Natural killer cell treated with Interleukin-12 subunit alpha and Interleukin-12 subunit beta and Interleukin-15 and Interleukin-18, amount 100 ng/mL, for 72 hours (primary cell): ENCODE results near the gene GMEB2. TPM values are rescaled to one million over a fixed set of nuclear protein-coding genes. Genes with fewer than 3 reads are reported as not detected.
"Not testable (repeated sequence)": the region's sequence is repeated elsewhere in the genome, so short reads cannot be mapped to it uniquely, and the experiment has no call there.

Experiments
- ATAC-seq, 2 donors: fragments of 150-1000 bp; cut with Tn5 transposase in 1 of 2; sonication (Bioruptor Pico), chemical (Tn5 transposase) in 1 of 2; 2 replicates each; pipeline ENCODE4 v1.10.0; 2021
- DNase-seq: peaks from one replicate; pipeline ENCODE4 v3.0.0; 2022; ENCODE audit warnings: low spot score
- H3K27ac Mint-ChIP-seq, 2 donors: 1 replicate in 1 of 2; 2 replicates in 1 of 2; pipeline ENCODE4 v1.8.0; 2022; ENCODE audit warnings: mixed read lengths in 2 of 2, mild to moderate bottlenecking in 1 of 2, moderate library complexity in 1 of 2
- H3K27me3 Mint-ChIP-seq, 2 donors: 1 replicate in 1 of 2; 2 replicates in 1 of 2; pipeline ENCODE4 v1.8.0; 2022; ENCODE audit warnings: mixed read lengths in 2 of 2
- H3K36me3 Mint-ChIP-seq: one replicate; pipeline ENCODE4 v1.8.0; 2022; ENCODE audit warnings: mixed read lengths
- H3K4me1 Mint-ChIP-seq, 2 donors: 1 replicate in 1 of 2; 2 replicates in 1 of 2; pipeline ENCODE4 v1.8.0; 2022; ENCODE audit warnings: low read depth in 2 of 2, mixed read lengths in 2 of 2, mild to moderate bottlenecking in 1 of 2
- H3K4me3 Mint-ChIP-seq: one replicate; pipeline ENCODE4 v1.8.0; 2022; ENCODE audit warnings: mixed read lengths
- H3K9me3 Mint-ChIP-seq: 2 replicates; pipeline ENCODE4 v1.8.0; 2022; ENCODE audit warnings: mixed read lengths
- total RNA-seq, 2 donors: library from RNA; stranded (reverse); gene quantifications; one replicate each; pipeline ENCODE4 v1.2.3, GENCODE V29; 2022

GMEB2 gene
- total RNA-seq, 2 donors from 2014 or later, result 14.7 to 15.5 TPM

- H3K36me3 Mint-ChIP-seq, result no peaks in the 10 kb centered on the region
- ATAC-seq (no peak), DNase-seq (no peak)
- H3K4me3 Mint-ChIP-seq, result peak overlapping the region; percentile 41
- H3K4me1 Mint-ChIP-seq, result peaks cover 0 to 5% of the 10 kb centered on the region in 2 donors
- H3K27ac Mint-ChIP-seq, result no peak overlapping the region
- peaks cover 5 to 6% of the 10 kb centered on the region in 2 donors for H3K27me3 Mint-ChIP-seq
- H3K9me3 Mint-ChIP-seq, result no peaks in the 10 kb centered on the region
Measured at GRCh38 chr20:63576311-63576710, 50.6 kb downstream of the GMEB2 start.

DNA sequence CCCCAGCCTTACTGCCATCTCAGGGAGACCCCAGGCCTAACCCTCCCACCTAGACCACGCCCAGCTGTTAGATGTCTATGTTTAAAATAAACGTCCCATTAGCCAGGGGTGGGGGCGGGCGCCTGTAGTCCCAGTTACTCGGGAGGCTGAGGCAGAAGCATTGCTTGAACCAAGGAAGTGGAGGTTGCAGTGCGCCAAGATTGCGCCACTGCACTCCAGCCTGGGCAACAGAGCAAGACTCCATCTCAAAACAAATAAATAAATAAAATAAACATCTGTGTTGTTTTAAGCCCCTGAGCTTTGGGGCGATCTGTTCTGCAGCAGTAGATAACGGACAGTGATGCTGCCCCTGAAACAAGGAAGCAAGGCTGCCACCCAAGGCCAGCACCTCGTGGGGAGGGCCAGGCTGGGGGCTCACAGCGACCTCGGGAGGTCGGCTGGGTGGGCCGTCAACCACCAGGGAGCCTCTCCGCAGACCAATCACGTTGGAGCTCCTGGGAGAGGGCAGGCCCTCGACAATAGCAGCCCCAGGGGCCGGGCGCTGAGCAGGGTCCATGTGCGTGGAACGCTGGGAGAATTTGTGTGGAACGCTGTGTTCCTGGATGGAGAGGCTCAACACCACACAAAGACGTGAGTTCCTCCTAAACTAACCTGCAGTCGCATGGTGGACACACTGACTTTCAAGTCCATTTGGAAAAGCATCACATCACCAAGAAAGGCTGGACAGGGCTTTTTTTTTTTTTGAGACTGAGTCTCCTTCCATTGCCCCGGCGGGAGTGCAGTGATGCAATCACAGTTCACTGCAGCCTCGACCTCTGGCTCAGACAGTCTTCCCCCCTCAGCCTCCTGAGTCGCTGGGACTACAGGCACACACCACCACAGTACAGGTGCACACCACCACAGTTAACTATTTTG lies 51.8 kb downstream of the GMEB2 start:
- Mint-ChIP-seq H3K9me3 (no peaks in the 10 kb centered on the region), H3K4me1 (peaks cover 0 to 5% of the 10 kb centered on the region in 2 donors), H3K27me3 (peaks cover 5 to 6% of the 10 kb centered on the region in 2 donors), H3K4me3 (peak overlapping the region; percentile 25), H3K27ac (no peak overlapping the region), H3K36me3 (no peaks in the 10 kb centered on the region)
- DNase-seq (no peak), ATAC-seq (no peak)

DNA sequence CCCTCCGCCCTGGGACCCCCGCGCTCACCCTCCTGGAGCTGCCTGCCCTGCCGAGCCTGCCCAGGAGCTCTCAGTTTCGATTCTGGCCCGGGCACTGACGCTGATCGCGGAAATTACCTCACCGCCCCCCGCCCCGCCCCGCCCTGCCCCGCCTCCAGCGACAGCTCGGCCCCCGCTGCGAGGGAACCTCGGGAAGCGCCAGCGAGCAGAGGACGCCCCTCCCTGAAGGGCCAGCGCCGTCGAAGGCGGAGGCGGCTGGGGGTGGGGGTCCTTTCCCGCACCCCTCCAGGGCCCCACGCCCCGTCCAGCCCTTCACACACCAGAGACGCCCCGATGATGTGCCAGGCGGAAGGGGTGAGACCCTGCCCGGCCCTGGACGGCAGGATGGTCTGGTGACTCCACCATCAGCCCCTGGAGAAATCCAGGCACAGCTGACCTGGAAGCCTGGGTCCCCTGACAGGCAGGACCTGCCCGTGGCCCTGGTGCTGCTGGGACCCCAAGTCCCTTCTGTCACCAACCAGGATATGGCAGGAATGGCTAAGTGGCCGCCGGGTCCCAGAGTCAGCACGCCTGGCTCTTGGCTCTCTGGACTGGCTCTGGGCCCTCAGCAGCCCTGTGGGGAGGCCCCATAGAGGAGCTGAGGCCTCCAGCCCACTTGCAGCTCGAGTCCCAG lies 52.6 kb downstream of the GMEB2 start, which contains the start of gene HELZ2:
TSS of gene HELZ2 (minus strand) at position 84 of the 673 bp plus-strand sequence. CDS start 1,854 bp downstream, outside the sequence.
- Mint-ChIP-seq H3K27me3 (peaks cover 5 to 6% of the 10 kb centered on the region in 2 donors), H3K27ac (peak within 1 kb of the TSS in 1 of 2 donors; percentile 62), H3K9me3 (no peaks in the 10 kb centered on the region), H3K36me3 (no peaks in the 10 kb centered on the region), H3K4me1 (peaks cover 2 to 6% of the 10 kb centered on the region in 2 donors), H3K4me3 (peak within 1 kb of the TSS; percentile 81)
- DNase-seq (peak; percentile 79), ATAC-seq (peak; percentile 91 to 96)

- H3K4me1 Mint-ChIP-seq, result peaks cover 4 to 10% of the 10 kb centered on the region in 2 donors
- H3K36me3 Mint-ChIP-seq, result no peaks in the 10 kb centered on the region
- H3K27ac Mint-ChIP-seq, result peak overlapping the region in 1 of 2 donors; percentile 62
- H3K9me3 Mint-ChIP-seq, result no peaks in the 10 kb centered on the region
- peak; percentile 54 to 68 for ATAC-seq
- H3K4me3 Mint-ChIP-seq, result peak overlapping the region; percentile 81
- DNase-seq, result no peak
- H3K27me3 Mint-ChIP-seq, result peaks cover 3 to 6% of the 10 kb centered on the region in 2 donors
Measured at GRCh38 chr20:63573647-63574131, 53.2 kb downstream of the GMEB2 start.

DNA sequence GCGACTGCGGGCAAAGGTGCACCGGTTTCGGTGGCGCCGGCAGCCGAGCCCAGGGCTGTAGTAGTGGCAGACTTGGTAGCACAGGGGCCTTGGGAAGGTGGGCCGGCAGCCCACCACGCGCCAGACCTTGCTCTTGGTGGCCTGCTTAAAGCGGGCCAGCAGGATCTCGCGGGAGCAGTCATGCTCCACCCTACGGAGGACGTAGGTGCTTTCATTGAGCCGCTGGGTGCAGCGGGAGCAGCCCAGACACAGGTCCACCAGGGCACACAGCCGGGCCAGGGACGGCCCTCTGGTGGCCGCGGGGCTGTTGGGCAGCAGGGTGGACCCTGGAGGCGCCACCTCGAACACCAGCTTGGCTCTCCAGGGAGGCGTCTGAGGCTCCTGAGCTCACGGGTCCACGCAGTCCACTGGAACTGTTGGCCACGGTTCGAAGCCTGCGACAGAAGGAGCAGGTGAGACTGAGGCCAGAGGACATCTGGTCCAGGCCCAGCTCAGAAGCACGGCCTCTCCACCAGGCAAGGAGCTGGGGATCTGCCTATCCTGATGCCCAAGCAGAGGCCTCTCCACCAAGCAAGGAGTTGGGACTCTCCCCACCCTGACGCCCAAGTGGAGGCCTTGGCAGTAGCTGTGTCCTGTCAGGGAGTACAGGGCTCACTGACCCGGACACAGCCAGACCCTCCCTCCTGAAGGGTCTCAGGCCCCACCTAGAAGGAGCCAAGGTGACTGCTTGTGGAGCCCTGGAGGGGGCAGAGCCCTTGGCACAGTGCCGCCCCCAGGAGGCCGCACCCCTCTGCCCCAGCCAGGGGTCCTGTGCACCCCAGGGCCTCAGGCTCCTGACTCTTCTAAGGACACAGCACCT lies 53.9 kb downstream of the GMEB2 start:
- peaks cover 3 to 6% of the 10 kb centered on the region in 2 donors for H3K27me3 Mint-ChIP-seq
- ATAC-seq, result no peak
- H3K9me3 Mint-ChIP-seq, result no peaks in the 10 kb centered on the region
- H3K27ac Mint-ChIP-seq, result peak overlapping the region in 1 of 2 donors; percentile 62
- H3K36me3 Mint-ChIP-seq, result no peaks in the 10 kb centered on the region
- peak overlapping the region; percentile 81 for H3K4me3 Mint-ChIP-seq
- DNase-seq, result no peak
- H3K4me1 Mint-ChIP-seq, result peaks cover 7 to 12% of the 10 kb centered on the region in 2 donors

DNA sequence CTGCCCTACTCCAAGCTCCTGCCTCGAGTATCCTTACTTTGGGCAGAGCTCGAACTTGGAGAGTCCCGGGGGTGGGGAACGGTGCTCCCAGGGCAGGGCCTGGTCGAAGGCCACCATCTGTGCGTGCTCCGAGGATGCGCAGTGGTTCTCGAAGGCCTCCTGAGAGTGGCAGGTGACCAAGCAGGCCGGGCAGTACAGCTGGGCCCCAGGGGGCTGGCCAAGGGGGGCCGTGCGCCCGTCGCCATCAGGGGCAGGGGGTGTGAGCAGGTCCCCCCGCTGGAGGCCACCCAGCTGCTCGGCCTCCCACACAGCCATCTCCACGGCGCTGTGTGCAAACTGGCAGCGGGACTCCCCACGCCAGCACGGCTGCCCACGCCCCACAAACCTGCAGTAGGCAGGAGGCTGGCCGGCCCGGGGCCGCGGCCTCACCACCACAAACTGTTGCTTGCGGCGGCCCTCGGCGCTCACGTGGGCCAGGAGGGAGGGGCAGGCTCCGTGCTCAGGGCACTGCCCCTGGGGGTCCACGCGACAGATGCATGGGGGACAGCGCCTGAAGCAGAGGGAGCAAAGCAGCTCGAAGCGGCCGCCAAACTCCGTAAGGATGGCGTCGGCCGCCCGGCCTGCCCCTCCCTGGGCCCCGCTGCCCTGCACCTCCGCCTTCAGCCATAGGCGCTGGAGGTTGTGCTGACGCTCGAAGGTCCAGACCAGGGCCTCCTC lies 54.7 kb downstream of the GMEB2 start:
- DNase-seq (peak; percentile 53), ATAC-seq (no peak)
- Mint-ChIP-seq H3K36me3 (no peaks in the 10 kb centered on the region), H3K4me3 (no peak overlapping the region), H3K27ac (no peak overlapping the region), H3K4me1 (peaks cover 15 to 20% of the 10 kb centered on the region in 2 donors), H3K27me3 (peaks cover 3 to 6% of the 10 kb centered on the region in 2 donors), H3K9me3 (no peaks in the 10 kb centered on the region)

DNA sequence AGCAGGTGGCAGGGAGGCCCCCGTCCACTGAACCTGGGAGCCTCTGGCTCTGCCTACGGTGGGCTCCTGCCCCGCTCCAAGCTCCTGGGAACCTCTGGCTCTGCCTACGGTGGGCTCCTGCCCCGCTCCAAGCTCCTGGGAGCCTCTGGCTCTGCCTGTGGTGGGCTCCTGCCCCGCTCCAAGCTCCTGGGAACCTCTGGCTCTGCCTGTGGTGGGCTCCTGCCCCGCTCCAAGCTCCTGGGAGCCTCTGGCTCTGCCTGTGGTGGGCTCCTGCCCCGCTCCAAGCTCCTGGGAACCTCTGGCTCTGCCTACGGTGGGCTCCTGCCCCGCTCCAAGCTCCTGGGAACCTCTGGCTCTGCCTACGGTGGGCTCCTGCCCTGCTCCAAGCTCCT lies 55.8 kb downstream of the GMEB2 start:
- not testable (repeated sequence) for H3K27me3 Mint-ChIP-seq, ATAC-seq, H3K27ac Mint-ChIP-seq, H3K9me3 Mint-ChIP-seq, H3K4me3 Mint-ChIP-seq, H3K36me3 Mint-ChIP-seq, DNase-seq
- H3K4me1 Mint-ChIP-seq, result peaks cover 19 to 22% of the 10 kb centered on the region in 2 donors

DNA sequence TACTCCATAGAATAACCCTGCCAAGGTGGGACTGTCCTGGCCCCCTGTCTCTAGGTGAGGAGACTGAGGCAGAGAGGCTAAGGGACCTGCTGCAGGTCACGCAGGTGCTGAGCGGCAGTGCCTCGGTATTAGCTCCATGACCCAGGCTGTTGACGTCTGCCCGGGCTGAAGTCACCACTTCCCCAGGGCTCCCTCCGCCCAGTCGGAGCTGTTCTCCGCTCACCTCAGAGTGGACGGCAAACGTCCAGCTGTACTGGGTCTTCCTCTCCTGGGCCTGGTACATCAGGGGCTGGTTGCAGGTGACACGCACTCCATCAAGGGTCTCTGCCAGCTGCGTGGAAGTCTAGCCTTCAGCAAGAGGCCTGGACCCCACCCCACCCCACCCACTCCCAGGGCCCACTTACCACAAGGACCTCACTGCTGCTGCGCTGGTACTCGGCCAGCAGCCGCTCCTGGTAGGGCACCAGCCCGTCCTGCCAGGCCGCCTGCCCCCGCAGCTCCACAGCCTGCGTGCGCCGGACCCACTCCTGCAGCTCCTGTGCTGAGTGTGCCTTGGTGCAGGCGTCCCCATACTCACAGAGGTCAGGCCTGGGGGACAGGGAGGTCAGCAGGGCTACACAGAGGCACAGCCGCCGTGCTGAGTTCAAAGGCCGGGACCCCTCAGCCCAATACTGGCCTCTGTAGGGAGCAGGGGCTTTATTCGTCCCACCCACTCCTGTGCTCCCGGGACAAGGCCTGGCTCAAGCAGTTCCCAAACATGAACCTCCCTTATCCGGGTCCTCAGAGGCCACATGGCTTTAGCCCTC lies 56.4 kb downstream of the GMEB2 start:
- H3K4me3 Mint-ChIP-seq, result no peak overlapping the region
- H3K4me1 Mint-ChIP-seq, result peaks cover 19 to 22% of the 10 kb centered on the region in 2 donors
- H3K9me3 Mint-ChIP-seq, result no peaks in the 10 kb centered on the region
- no peak for ATAC-seq
- H3K36me3 Mint-ChIP-seq, result no peaks in the 10 kb centered on the region
- DNase-seq, result no peak
- H3K27ac Mint-ChIP-seq, result no peak overlapping the region
- H3K27me3 Mint-ChIP-seq, result no peaks in the 10 kb centered on the region

GRCh38 chr20:63568986-63569949 lies 57.6 kb downstream of the GMEB2 start:
- Mint-ChIP-seq H3K27ac (no peak overlapping the region), H3K4me3 (peak overlapping the region; percentile 32), H3K4me1 (peaks cover 19 to 22% of the 10 kb centered on the region in 2 donors), H3K27me3 (no peaks in the 10 kb centered on the region), H3K9me3 (no peaks in the 10 kb centered on the region), H3K36me3 (no peaks in the 10 kb centered on the region)
- DNase-seq (no peak), ATAC-seq (no peak)

DNA sequence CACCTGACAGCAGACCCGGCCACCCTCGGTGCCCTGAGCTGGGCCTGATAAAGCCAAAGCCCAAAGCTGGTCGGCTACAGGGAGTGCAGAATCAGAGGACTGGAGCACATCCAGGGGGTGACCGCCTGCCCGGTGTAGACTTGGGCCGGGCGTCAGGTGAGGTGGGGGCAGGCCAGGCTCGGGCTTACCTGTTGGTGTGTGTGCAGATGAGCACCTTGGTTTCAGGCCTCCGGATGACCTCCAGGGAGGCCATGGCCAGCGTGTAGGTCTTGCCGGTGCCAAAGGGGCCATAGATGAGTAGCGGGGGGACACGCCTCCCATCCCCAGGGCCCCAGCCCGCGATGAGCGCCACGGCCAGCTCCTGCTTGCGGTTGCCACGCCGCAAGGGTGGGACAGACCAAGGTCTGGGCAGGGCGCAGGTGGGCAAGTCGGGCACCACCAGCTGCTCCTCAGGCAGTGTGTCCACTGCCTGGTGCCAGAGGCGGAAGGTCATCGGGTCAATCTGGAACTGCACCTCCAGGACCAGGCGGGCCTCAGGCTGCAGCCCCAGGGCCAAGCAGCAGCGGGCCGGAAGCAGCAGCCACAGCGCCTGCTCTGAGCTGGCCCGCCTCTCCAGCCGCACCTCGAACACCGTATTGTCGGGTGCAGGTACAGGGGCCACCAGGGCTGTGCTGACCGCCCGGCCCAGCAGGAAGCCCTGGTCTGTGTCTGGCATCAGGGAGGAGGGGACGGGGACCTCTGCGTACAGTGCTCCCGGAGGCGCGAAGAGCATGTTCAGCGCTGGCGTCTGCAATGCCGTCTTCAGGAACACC lies 58.5 kb downstream of the GMEB2 start:
- H3K4me1 Mint-ChIP-seq, result peaks cover 19 to 20% of the 10 kb centered on the region in 2 donors
- no peaks in the 10 kb centered on the region for H3K9me3 Mint-ChIP-seq
- H3K27ac Mint-ChIP-seq, result peak overlapping the region; percentile 69 to 77
- H3K27me3 Mint-ChIP-seq, result no peaks in the 10 kb centered on the region
- ATAC-seq (peak in 1 of 2 donors; percentile 31), DNase-seq (no peak)
- H3K4me3 Mint-ChIP-seq, result peak overlapping the region; percentile 76
- no peaks in the 10 kb centered on the region for H3K36me3 Mint-ChIP-seq
